Smooth muscle cell (in vitro differentiated cells): Measurements from ENCODE around the gene TMEM92. TPM values are rescaled to one million over a fixed set of nuclear protein-coding genes. Genes with fewer than 3 reads are reported as not detected.

ENCODE experiments used
- DNase-seq: peaks from one replicate; lab custom pipeline; 2025; ENCODE audit not compliant: unreplicated experiment; lab: John Stamatoyannopoulos, UW
- H2AFZ ChIP-seq: fragments of 200-600 bp; sonication (generic); 2 replicates; pipeline ENCODE4 v1.6.0; 2016; ENCODE audit warnings: antibody characterized with exemption, low read depth, mild to moderate bottlenecking
- H3F3A ChIP-seq: fragments of 200-600 bp; sonication (generic); 2 replicates; pipeline ENCODE4 v1.6.0; 2017; ENCODE audit warnings: antibody characterized with exemption, low read depth
- H3K27ac ChIP-seq: fragments of 200-600 bp; sonication (generic); 2 replicates; pipeline ENCODE4 v1.5.1; 2016; ENCODE audit warnings: low read depth, mild to moderate bottlenecking
- H3K27me3 ChIP-seq: fragments of 200-600 bp; sonication (generic); 2 replicates; pipeline ENCODE4 v1.6.1; 2016; ENCODE audit warnings: low read depth, mild to moderate bottlenecking
- H3K36me3 ChIP-seq: fragments of 200-600 bp; sonication (generic); 2 replicates; pipeline ENCODE4 v1.5.1; 2016; ENCODE audit warnings: low read depth
- H3K4me1 ChIP-seq: fragments of 200-600 bp; sonication (generic); 2 replicates; pipeline ENCODE4 v1.5.1; 2016; ENCODE audit warnings: low read depth
- H3K4me2 ChIP-seq: fragments of 200-600 bp; sonication (generic); 2 replicates; pipeline ENCODE4 v1.6.0; 2016; ENCODE audit warnings: mild to moderate bottlenecking
- H3K4me3 ChIP-seq: fragments of 200-600 bp; sonication (generic); 2 replicates; pipeline ENCODE4 v1.5.1; 2016; ENCODE audit warnings: mild to moderate bottlenecking
- H3K79me2 ChIP-seq: fragments of 200-600 bp; sonication (generic); 2 replicates; pipeline ENCODE4 v1.6.0; 2016; ENCODE audit warnings: low read depth, mild to moderate bottlenecking
- H3K9ac ChIP-seq: fragments of 200-600 bp; sonication (generic); 2 replicates; pipeline ENCODE4 v1.6.0; 2016; ENCODE audit warnings: low read depth
- H3K9me3 ChIP-seq: fragments of 200-600 bp; sonication (generic); replicated peaks from 2 replicates; pipeline ENCODE4 v1.5.1; 2016; ENCODE audit warnings: low read depth
- H4K20me1 ChIP-seq: fragments of 200-600 bp; sonication (generic); 2 replicates; pipeline ENCODE4 v1.6.0; 2016; ENCODE audit warnings: low read depth
- WGBS: methylation state at CpG from one replicate; pipeline ENCODE4 v1.1.7; 2016; ENCODE audit warnings: low lambda C conversion rate; 5-methylcytosine and 5-hydroxymethylcytosine counted together
- polyA plus RNA-seq: library from polyadenylated mRNA; unstranded; fragments of >200 nt; fragmentation: Nextera tagmentation; extraction: Ambion mirVana; gene quantifications from 2 replicates; pipeline ENCODE4 v1.2.1, GENCODE V29; 2016
- total RNA-seq: library from RNA; depleted of rRNA; stranded (reverse); fragments of >200 nt; gene quantifications from 2 replicates; pipeline ENCODE4 v1.2.3, GENCODE V29; 2014
- TF ChIP-seq, protein P1 (sequence below): fragments of 200-600 bp; sonication (generic); IDR thresholded peaks from 2 replicates; pipeline ENCODE4 v1.5.1; 2017; ENCODE audit warnings: borderline replicate concordance, mild to moderate bottlenecking, antibody characterized with exemption; ENCODE audit not compliant: insufficient read depth, poor library complexity, severe bottlenecking

Gene TMEM92
- total and polyA plus RNA-seq, 2 experiments from 2014 or later, result 4.8 to 7.4 TPM

DNA sequence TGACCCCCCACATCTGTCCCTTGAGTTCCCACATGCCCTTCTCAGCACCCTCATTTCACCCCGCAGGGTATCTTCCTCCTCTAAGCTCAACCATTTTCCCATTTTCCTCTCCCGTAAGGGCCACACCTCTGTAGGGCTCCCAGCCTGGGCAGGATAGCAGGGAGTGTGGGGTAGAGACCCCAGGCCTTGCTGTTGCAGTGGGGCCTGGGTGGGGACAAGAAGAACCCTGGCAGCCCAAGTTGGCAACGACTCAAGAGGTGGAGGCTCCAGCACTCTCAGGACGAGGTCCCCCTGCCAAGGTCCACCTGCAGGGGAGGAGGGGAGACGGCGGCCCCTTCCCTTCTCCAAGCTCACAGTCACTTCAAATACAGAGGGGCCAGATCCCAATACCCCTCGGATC is 2.0 kb upstream of the TMEM92 start:
- Histone ChIP-seq H3K4me1 (peaks cover 50% of the 10 kb centered on the region), H3K36me3 (no peaks in the 10 kb centered on the region), H3K27ac (peak overlapping the region; percentile 88), H3K79me2 (peaks cover 50% of the 10 kb centered on the region), H2AFZ (no peak overlapping the region), H3K4me2 (peak overlapping the region; percentile 87), H3F3A (peaks cover 34% of the 10 kb centered on the region), H3K4me3 (peak overlapping the region; percentile 55), H3K9ac (peak overlapping the region; percentile 35), H3K9me3 (no peaks in the 10 kb centered on the region), H4K20me1 (no peaks in the 10 kb centered on the region), H3K27me3 (no peaks in the 10 kb centered on the region)
- 71% methylated on average over 7 of the region's 7 CpGs for WGBS
- TF ChIP-seq, protein P1, sequence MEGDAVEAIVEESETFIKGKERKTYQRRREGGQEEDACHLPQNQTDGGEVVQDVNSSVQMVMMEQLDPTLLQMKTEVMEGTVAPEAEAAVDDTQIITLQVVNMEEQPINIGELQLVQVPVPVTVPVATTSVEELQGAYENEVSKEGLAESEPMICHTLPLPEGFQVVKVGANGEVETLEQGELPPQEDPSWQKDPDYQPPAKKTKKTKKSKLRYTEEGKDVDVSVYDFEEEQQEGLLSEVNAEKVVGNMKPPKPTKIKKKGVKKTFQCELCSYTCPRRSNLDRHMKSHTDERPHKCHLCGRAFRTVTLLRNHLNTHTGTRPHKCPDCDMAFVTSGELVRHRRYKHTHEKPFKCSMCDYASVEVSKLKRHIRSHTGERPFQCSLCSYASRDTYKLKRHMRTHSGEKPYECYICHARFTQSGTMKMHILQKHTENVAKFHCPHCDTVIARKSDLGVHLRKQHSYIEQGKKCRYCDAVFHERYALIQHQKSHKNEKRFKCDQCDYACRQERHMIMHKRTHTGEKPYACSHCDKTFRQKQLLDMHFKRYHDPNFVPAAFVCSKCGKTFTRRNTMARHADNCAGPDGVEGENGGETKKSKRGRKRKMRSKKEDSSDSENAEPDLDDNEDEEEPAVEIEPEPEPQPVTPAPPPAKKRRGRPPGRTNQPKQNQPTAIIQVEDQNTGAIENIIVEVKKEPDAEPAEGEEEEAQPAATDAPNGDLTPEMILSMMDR, result no peak
- DNase-seq, result no peak

DNA sequence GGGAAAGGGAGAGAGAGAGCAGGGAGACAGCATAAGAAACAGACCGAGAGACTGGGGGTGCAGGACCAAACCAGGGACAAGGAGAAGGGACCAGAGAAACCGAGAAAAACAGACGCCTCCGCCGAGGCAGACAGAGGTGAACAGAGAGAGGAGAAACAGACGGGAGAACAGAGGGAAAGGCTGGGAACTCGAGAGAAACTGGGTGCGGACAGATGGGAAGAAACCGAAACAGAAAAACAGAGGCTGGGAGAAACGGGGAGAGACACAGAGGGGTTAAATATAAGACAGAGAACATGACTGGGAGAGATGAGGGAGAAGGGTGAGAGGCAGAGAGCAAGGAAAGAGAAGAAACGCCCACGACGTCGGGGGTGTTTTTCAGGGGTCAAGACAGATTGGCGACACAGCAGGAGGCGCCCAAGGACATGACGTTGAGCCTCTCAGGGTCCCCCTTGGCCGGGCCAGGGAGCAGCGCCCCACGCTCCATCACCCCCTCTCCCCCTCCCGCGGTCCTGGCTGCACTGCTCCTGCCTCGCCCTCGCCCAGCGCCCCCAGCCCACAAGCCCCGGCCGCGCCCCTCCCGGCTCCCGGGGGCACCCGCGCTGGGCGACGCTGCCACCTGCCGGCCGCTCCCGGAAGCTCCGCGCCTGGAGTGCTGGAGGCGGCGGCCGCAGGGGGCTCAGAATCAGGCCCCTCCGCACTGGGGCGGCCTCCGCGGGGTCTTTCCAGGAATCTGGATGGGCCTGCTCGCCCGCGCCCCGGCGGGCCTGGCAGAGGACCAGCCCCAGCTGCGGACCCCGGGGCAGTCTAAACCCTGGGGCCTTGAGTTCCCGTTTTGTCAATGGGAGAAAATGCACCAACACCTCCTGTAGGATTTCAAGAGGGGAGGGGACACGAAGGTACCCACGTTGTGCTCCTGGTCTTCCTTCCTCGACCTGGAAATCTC is 1.3 kb upstream of the TMEM92 start:
- Histone ChIP-seq H3K79me2 (peaks cover 48% of the 10 kb centered on the region), H3K4me1 (peaks cover 43% of the 10 kb centered on the region), H2AFZ (no peak overlapping the region), H3K4me2 (peak overlapping the region; percentile 87), H3K36me3 (no peaks in the 10 kb centered on the region), H3K27ac (peak overlapping the region; percentile 88), H3K9ac (peak overlapping the region; percentile 47), H3K9me3 (no peaks in the 10 kb centered on the region), H4K20me1 (no peaks in the 10 kb centered on the region), H3K4me3 (peak overlapping the region; percentile 55), H3K27me3 (no peaks in the 10 kb centered on the region), H3F3A (peaks cover 33% of the 10 kb centered on the region)
- TF ChIP-seq, protein P1, result peak; percentile 98
- WGBS, result 11% methylated on average over 27 of the region's 57 CpGs
- DNase-seq, result peak; percentile 44

DNA sequence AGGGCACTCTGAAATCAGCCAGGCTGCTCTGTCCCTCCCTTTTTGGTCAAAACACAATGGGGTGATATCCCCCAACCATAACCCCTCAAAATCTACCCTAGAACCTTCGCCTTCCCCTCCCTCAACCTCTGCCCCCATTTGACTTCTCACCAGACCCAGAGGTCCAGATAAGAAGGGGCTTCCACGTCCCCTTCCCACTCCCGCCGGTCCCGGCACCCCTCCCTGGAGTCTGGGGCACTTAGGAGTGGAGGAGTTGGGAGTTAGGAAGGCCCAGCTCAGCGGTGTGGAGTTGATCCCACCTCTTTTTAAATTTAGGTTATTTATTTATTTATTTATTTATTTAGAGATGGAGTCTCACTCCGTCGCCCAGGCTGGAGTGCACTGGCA is 619 bp upstream of the TMEM92 start:
- Histone ChIP-seq H3K4me2 (peak overlapping the region; percentile 87), H3K9ac (no peak overlapping the region), H3F3A (peaks cover 26% of the 10 kb centered on the region), H4K20me1 (no peaks in the 10 kb centered on the region), H3K27me3 (no peaks in the 10 kb centered on the region), H3K79me2 (peaks cover 42% of the 10 kb centered on the region), H3K36me3 (no peaks in the 10 kb centered on the region), H3K4me3 (peak overlapping the region; percentile 55), H3K9me3 (no peaks in the 10 kb centered on the region), H3K4me1 (peaks cover 36% of the 10 kb centered on the region), H3K27ac (no peak overlapping the region), H2AFZ (no peak overlapping the region)
- no peak for DNase-seq
- TF ChIP-seq, protein P1, result no peak
- WGBS, result 72% methylated on average over 8 of the region's 8 CpGs
